Neural progenitor cell (in vitro differentiated cells): ENCODE results near the gene XAGE1A. TPM values are rescaled to one million over a fixed set of nuclear protein-coding genes. Genes with fewer than 3 reads are reported as not detected.
"Not testable (repeated sequence)": the region's sequence is repeated elsewhere in the genome, so short reads cannot be mapped to it uniquely, and the experiment has no call there.

Experiments used
- DNase-seq: peaks from one replicate; pipeline ENCODE4 v3.0.0-alpha.2; 2016; ENCODE audit warnings: low spot score
- H2AFZ ChIP-seq: fragments of 200-600 bp; sonication (generic); replicated peaks from 2 replicates; pipeline ENCODE4 v1.6.1; 2016; ENCODE audit warnings: antibody characterized with exemption
- H3F3A ChIP-seq: fragments of 200-600 bp; sonication (generic); 2 replicates; pipeline ENCODE4 v1.6.1; 2016; ENCODE audit warnings: antibody characterized with exemption, low read depth
- H3K27ac ChIP-seq: fragments of 200-600 bp; sonication (generic); 2 replicates; pipeline ENCODE4 v1.5.1; 2016; ENCODE audit warnings: mild to moderate bottlenecking
- H3K27me3 ChIP-seq: fragments of 200-600 bp; sonication (generic); 2 replicates; pipeline ENCODE4 v1.6.1; 2016; ENCODE audit warnings: mild to moderate bottlenecking, moderate library complexity
- H3K36me3 ChIP-seq: fragments of 200-600 bp; sonication (generic); 2 replicates; pipeline ENCODE4 v1.5.1; 2016
- H3K4me1 ChIP-seq: fragments of 200-600 bp; sonication (generic); 2 replicates; pipeline ENCODE4 v1.6.1; 2016; ENCODE audit warnings: mixed run types
- H3K4me2 ChIP-seq: fragments of 200-600 bp; sonication (generic); 2 replicates; pipeline ENCODE4 v1.6.1; 2016
- H3K4me3 ChIP-seq: fragments of 200-600 bp; sonication (generic); 2 replicates; pipeline ENCODE4 v1.5.1; 2016
- H3K79me2 ChIP-seq: fragments of 200-600 bp; sonication (generic); 2 replicates; pipeline ENCODE4 v1.6.1; 2016; ENCODE audit warnings: low read depth
- H3K9ac ChIP-seq: fragments of 200-600 bp; sonication (generic); 2 replicates; pipeline ENCODE4 v1.6.1; 2016
- H3K9me3 ChIP-seq: fragments of 200-600 bp; sonication (generic); 2 replicates; pipeline ENCODE4 v1.5.1; 2016; ENCODE audit warnings: low read depth
- H4K20me1 ChIP-seq: fragments of 200-600 bp; sonication (generic); 2 replicates; pipeline ENCODE4 v1.6.1; 2016; ENCODE audit warnings: low read depth
- H3K27ac Mint-ChIP-seq: 3 replicates; pipeline ENCODE4 v1.8.0; 2021; ENCODE audit warnings: mixed read lengths
- H3K27me3 Mint-ChIP-seq: 2 replicates; pipeline ENCODE4 v1.8.0; 2022; ENCODE audit warnings: low read depth, mild to moderate bottlenecking, inconsistent platforms, moderate library complexity, mixed read lengths; ENCODE audit not compliant: insufficient read depth
- H3K36me3 Mint-ChIP-seq: 3 replicates; pipeline ENCODE4 v1.8.0; 2021; ENCODE audit warnings: mixed read lengths
- H3K4me1 Mint-ChIP-seq: 3 replicates; pipeline ENCODE4 v1.8.0; 2021; ENCODE audit warnings: mixed read lengths
- H3K4me3 Mint-ChIP-seq: 3 replicates; pipeline ENCODE4 v1.8.0; 2021; ENCODE audit warnings: mild to moderate bottlenecking, moderate library complexity, mixed read lengths
- H3K9me3 Mint-ChIP-seq: 3 replicates; pipeline ENCODE4 v1.8.0; 2020; ENCODE audit warnings: mixed read lengths
- CTCF ChIP-seq: fragments of 200-600 bp; sonication (generic); IDR thresholded peaks from 2 replicates; pipeline ENCODE4 v1.5.1; 2017; ENCODE audit warnings: antibody characterized with exemption, mild to moderate bottlenecking
- EZH2 ChIP-seq: fragments of 200-600 bp; sonication (generic); IDR thresholded peaks from 2 replicates; pipeline ENCODE4 v1.6.1; 2017; ENCODE audit warnings: antibody characterized with exemption, mild to moderate bottlenecking, moderate library complexity
- EZH2phosphoT487 ChIP-seq: fragments of 200-600 bp; sonication (generic); IDR thresholded peaks from 2 replicates; pipeline ENCODE4 v1.6.1; 2017; ENCODE audit warnings: antibody characterized with exemption
- small RNA-seq: library from RNA; depleted of rRNA; stranded (forward); fragments of <200 nt; gene quantifications from one replicate; pipeline ENCODE3, GENCODE V24; 2015
- total RNA-seq: library from RNA; depleted of rRNA; stranded (reverse); fragments of >200 nt; gene quantifications from 2 replicates; pipeline ENCODE4 v1.2.3, GENCODE V29; 2015; ENCODE audit warnings: low replicate concordance

XAGE1A gene
- total RNA-seq, 1 donor from 2014 or later, result not detected

- Mint-ChIP-seq H3K4me1 (no peaks in the 10 kb centered on the region), H3K27ac (no peak overlapping the region), H3K27me3 (no peaks in the 10 kb centered on the region), H3K9me3 (peaks cover 4% of the 10 kb centered on the region), H3K4me3 (no peak overlapping the region), H3K36me3 (no peaks in the 10 kb centered on the region)
- Histone ChIP-seq H3K4me2 (no peak overlapping the region), H2AFZ (no peak overlapping the region), H3K27me3 (no peaks in the 10 kb centered on the region), H3K27ac (no peak overlapping the region), H4K20me1 (no peaks in the 10 kb centered on the region), H3K79me2 (no peaks in the 10 kb centered on the region), H3K9me3 (peaks cover 2% of the 10 kb centered on the region), H3K9ac (no peak overlapping the region), H3K4me3 (no peak overlapping the region), H3K36me3 (no peaks in the 10 kb centered on the region), H3K4me1 (no peaks in the 10 kb centered on the region), H3F3A (no peaks in the 10 kb centered on the region)
- no peak for DNase-seq
- TF ChIP-seq EZH2phosphoT487 (no peak), EZH2 (no peak), CTCF (no peak)
Measured at GRCh38 chrX:52542311-52542710, 46.7 kb downstream of the XAGE1A start.

- no peak overlapping the region for H2AFZ ChIP-seq
- H4K20me1 ChIP-seq, result no peaks in the 10 kb centered on the region
- no peaks in the 10 kb centered on the region for H3K27me3 ChIP-seq
- no peak overlapping the region for H3K4me2 ChIP-seq
- Mint-ChIP-seq H3K9me3 (peaks cover 4% of the 10 kb centered on the region), H3K36me3 (no peaks in the 10 kb centered on the region), H3K27ac (no peak overlapping the region), H3K4me1 (no peaks in the 10 kb centered on the region), H3K27me3 (no peaks in the 10 kb centered on the region), H3K4me3 (no peak overlapping the region)
- no peak overlapping the region for H3K4me3 ChIP-seq
- H3F3A ChIP-seq, result no peaks in the 10 kb centered on the region
- peaks cover 2% of the 10 kb centered on the region for H3K9me3 ChIP-seq
- no peaks in the 10 kb centered on the region for H3K36me3 ChIP-seq
- no peaks in the 10 kb centered on the region for H3K4me1 ChIP-seq
- no peaks in the 10 kb centered on the region for H3K79me2 ChIP-seq
- no peak overlapping the region for H3K9ac ChIP-seq
- no peak for DNase-seq
- no peak overlapping the region for H3K27ac ChIP-seq
- no peak for TF ChIP-seq CTCF
Measured at GRCh38 chrX:52544147-52544840, 48.7 kb downstream of the XAGE1A start.

GRCh38 chrX:52548769-52549168 is 53.2 kb downstream of the XAGE1A start:
- not testable (repeated sequence) for H3K27me3 ChIP-seq, DNase-seq, H3F3A ChIP-seq, H3K4me1 ChIP-seq, H3K27ac ChIP-seq, H3K4me1 Mint-ChIP-seq, H3K79me2 ChIP-seq, H3K36me3 ChIP-seq, H3K4me3 Mint-ChIP-seq, H3K9me3 ChIP-seq, H3K4me3 ChIP-seq, H3K36me3 Mint-ChIP-seq, H3K4me2 ChIP-seq, H3K27me3 Mint-ChIP-seq, H2AFZ ChIP-seq, H3K9me3 Mint-ChIP-seq, H4K20me1 ChIP-seq, H3K27ac Mint-ChIP-seq, H3K9ac ChIP-seq

Small RNA genes lying within 50 kb of the gene (small RNA-seq; reads per million reads assigned to genes)
- gene BX510359.8 (not detected), gene RBM22P7 (not detected)

Other genes with a start within 250 kb of the XAGE1A start
- not detected in 2 replicates for gene XAGE2, start 126.8 kb upstream of the XAGE1A start, total RNA-seq
- not detected in 2 replicates for gene XAGE1B, start 21.3 kb downstream of the XAGE1A start, total RNA-seq
- gene SSX7, start 159.1 kb downstream of the XAGE1A start, total RNA-seq, result not detected in 2 replicates
- not detected in 2 replicates for gene SSX2, start 211.4 kb downstream of the XAGE1A start, total RNA-seq